Endothelial cell of umbilical vein (primary cell): Measurements from ENCODE around the gene WARS2. TPM values are rescaled to one million over a fixed set of nuclear protein-coding genes. Genes with fewer than 3 reads are reported as not detected.

Experiments
- BruUV-seq: library from RNA; stranded (reverse); fragments of 400-500 nt; replicated peaks from 2 replicates; lab custom pipeline; 2021; lab: Mats Ljungman, UMichigan
- CTCF ChIA-PET: fragments of 300-600, 350-600 bp; sonication (Branson Sonifier 250); formaldehyde crosslinking; loops from one replicate; lab custom pipeline; 2021; ENCODE audit warnings: antibody characterized with exemption, inconsistent platforms; lab: Charles Lee
- POLR2A ChIA-PET: fragments of 300-600, 350-600 bp; sonication (Branson Sonifier 250); formaldehyde crosslinking; loops from one replicate; lab custom pipeline; 2021; ENCODE audit warnings: antibody characterized with exemption, inconsistent platforms; lab: Charles Lee
- DNase-seq: peaks from one replicate; pipeline ENCODE4 v3.0.0-alpha.2; 2011; ENCODE audit warnings: low read depth, low spot score
- FAIRE-seq: peaks from 2 replicates; lab custom pipeline; 2011; peaks lifted over from hg19 to GRCh38; lab: Jason Lieb, UNC
- H2AFZ ChIP-seq: 2 replicates; pipeline ENCODE4 v1.6.0; 2012; ENCODE audit warnings: low read depth, low read length, control low read depth, inconsistent platforms
- H3K27ac ChIP-seq: 2 replicates; pipeline ENCODE4 v1.5.1; 2011; ENCODE audit warnings: low read depth, mild to moderate bottlenecking, control low read depth, low read length, moderate library complexity; ENCODE audit not compliant: insufficient read depth
- H3K27me3 ChIP-seq, 2 experiments: 2 replicates each; pipeline versions ENCODE4 v1.6.0 to v1.6.1; 2011; ENCODE audit warnings: low read length in 2 of 2, mixed read lengths in 1 of 2; ENCODE audit not compliant: control insufficient read depth in 2 of 2, insufficient read depth in 2 of 2
- H3K36me3 ChIP-seq, 2 experiments: 2 replicates in 1 of 2; 3 replicates in 1 of 2; pipeline ENCODE4 v1.5.1; 2011; ENCODE audit warnings: low read length in 2 of 2, mild to moderate bottlenecking in 1 of 2, moderate library complexity in 1 of 2; ENCODE audit not compliant: control insufficient read depth in 2 of 2, insufficient read depth in 2 of 2; ENCODE audit errors: extremely low read depth in 1 of 2
- H3K4me1 ChIP-seq: 3 replicates; pipeline ENCODE4 v1.5.1; 2011; ENCODE audit warnings: mild to moderate bottlenecking, low read length; ENCODE audit not compliant: control insufficient read depth, insufficient read depth; ENCODE audit errors: extremely low read depth
- H3K4me2 ChIP-seq: 2 replicates; pipeline ENCODE4 v1.6.1; 2011; ENCODE audit warnings: low read length, control low read depth, mixed read lengths; ENCODE audit not compliant: insufficient read depth
- H3K4me3 ChIP-seq, 3 experiments: fragments of 200-600 bp in 1 of 3; sonication (generic), shearing (Covaris generic) in 1 of 3; replicated peaks in 1 of 3; 2 replicates each; pipeline ENCODE4 v1.5.1; 2011 to 2016; ENCODE audit warnings: control low read depth in 3 of 3, low read length in 3 of 3, mild to moderate bottlenecking in 2 of 3, inconsistent platforms in 1 of 3, low read depth in 1 of 3, moderate library complexity in 1 of 3; ENCODE audit not compliant: insufficient read depth in 1 of 3
- H3K79me2 ChIP-seq: 2 replicates; pipeline ENCODE4 v1.6.0; 2012; ENCODE audit warnings: low read length, inconsistent platforms; ENCODE audit not compliant: control insufficient read depth, insufficient read depth
- H3K9ac ChIP-seq: replicated peaks from 2 replicates; pipeline ENCODE3; 2011; ENCODE audit warnings: low read length, control low read depth; ENCODE audit not compliant: insufficient read depth; ENCODE audit errors: extremely low read depth
- H3K9me1 ChIP-seq: replicated peaks from 3 replicates; pipeline ENCODE4 v1.6.0; 2011; ENCODE audit warnings: mild to moderate bottlenecking, low read length; ENCODE audit not compliant: control insufficient read depth, insufficient read depth; ENCODE audit errors: extremely low read depth
- H3K9me3 ChIP-seq: replicated peaks from 2 replicates; pipeline ENCODE4 v1.5.1; 2012; ENCODE audit warnings: low read length, inconsistent platforms; ENCODE audit not compliant: control insufficient read depth, insufficient read depth
- H4K20me1 ChIP-seq: replicated peaks from 2 replicates; pipeline ENCODE3; 2011; ENCODE audit warnings: mild to moderate bottlenecking, low read length; ENCODE audit not compliant: control insufficient read depth, insufficient read depth; ENCODE audit errors: extremely low read depth
- EZH2 ChIP-seq: IDR thresholded peaks from 2 replicates; pipeline ENCODE4 v1.6.1; 2012; ENCODE audit warnings: borderline replicate concordance, low read depth, mild to moderate bottlenecking, moderate library complexity, low read length, inconsistent platforms; ENCODE audit not compliant: severe bottlenecking
- FOS ChIP-seq: IDR thresholded peaks from 2 replicates; pipeline ENCODE4 v1.6.1; 2011; ENCODE audit warnings: mild to moderate bottlenecking, low read length, moderate library complexity, borderline replicate concordance; ENCODE audit not compliant: insufficient read depth
- GATA2 ChIP-seq: IDR thresholded peaks from 2 replicates; pipeline ENCODE4 v1.7.0; 2011; ENCODE audit warnings: low read depth, mild to moderate bottlenecking, moderate library complexity, mixed read lengths, low read length; ENCODE audit not compliant: insufficient read length, insufficient read depth
- JUN ChIP-seq: IDR thresholded peaks from 2 replicates; pipeline ENCODE4 v1.6.1; 2011; ENCODE audit warnings: borderline replicate concordance, low read depth; ENCODE audit not compliant: insufficient read length, insufficient read depth
- MYC ChIP-seq: IDR thresholded peaks from one replicate; pipeline ENCODE4 v1.6.1; 2011; ENCODE audit warnings: mild to moderate bottlenecking, low read depth, low read length
- POLR2A ChIP-seq: IDR thresholded peaks from 2 replicates; pipeline ENCODE4 v1.6.1; 2012; ENCODE audit warnings: low read depth, mild to moderate bottlenecking, control low read depth, low read length
- dilution Hi-C: fragments of 300-500 bp; cut with MboI; formaldehyde crosslinking; loops from one replicate; pipeline ENCODE4 v1.15.0; 2019; ENCODE audit warnings: low sequenced_read_pairs; ENCODE audit not compliant: extremely low pct_ligation_motif_present
- intact Hi-C: fragments of 100-400 bp; cut with micrococcal nuclease; formaldehyde crosslinking; loops from one replicate; pipeline ENCODE4 v1.10.0; 2022
- polyA plus RNA-seq, 4 experiments: library from polyadenylated mRNA; depleted of rRNA in 3 of 4; stranded (reverse) in 3 of 4; unstranded in 1 of 4; fragments of >200 nt; gene quantifications; 2 replicates each; pipeline versions ENCODE4 v1.2.1 to v1.2.3, GENCODE V29; 2011 to 2012; ENCODE audit warnings: missing spikeins in 1 of 4
- total RNA-seq: library from RNA; stranded (reverse); gene quantifications from 2 replicates; pipeline ENCODE4 v1.2.3, GENCODE V29; 2021
- TF ChIP-seq, protein P1 (sequence below): IDR thresholded peaks from 2 replicates; pipeline ENCODE4 v1.6.1; 2011; ENCODE audit not compliant: insufficient read depth, insufficient read length
- TF ChIP-seq, protein P2 (sequence below), 2 donors: IDR thresholded peaks; 1 replicate in 1 of 2; 2 replicates in 1 of 2; pipeline ENCODE4 v1.5.1; 2011; ENCODE audit warnings: low read length in 2 of 2, mild to moderate bottlenecking in 2 of 2, moderate library complexity in 2 of 2, control low read depth in 1 of 2, inconsistent platforms in 1 of 2, low read depth in 1 of 2; ENCODE audit not compliant: insufficient read depth in 1 of 2; ENCODE audit errors: extremely low read depth in 1 of 2

WARS2 gene
- total and polyA plus RNA-seq, 2 donors (not counting 3 experiments of a cell fraction or from before 2014, with no cell fraction given) = 5.9 to 11.8 TPM

DNA sequence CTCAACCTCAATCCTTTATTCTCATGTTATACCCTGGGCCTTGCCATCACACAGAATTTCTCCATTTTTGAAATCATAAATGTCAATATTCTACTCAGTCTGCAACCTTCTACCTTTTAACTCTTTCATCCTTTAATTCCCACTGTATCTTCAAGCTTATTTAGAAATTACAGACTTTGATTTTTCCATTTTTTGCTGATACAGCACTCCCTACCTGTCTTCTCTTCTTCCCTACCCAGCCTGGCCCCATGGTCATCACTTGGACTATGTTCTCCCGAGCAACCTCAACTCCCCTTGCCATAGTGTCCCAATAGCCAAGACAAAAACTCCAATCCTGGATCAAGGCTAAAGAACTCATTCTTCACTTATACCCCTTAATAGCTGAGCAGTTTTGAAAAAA, 14.6 kb downstream of the WARS2 start:
- no peaks in the 10 kb centered on the region for H3K9me1 ChIP-seq
- no peaks in the 10 kb centered on the region for H3K4me1 ChIP-seq
- H2AFZ ChIP-seq = no peak overlapping the region
- POLR2A ChIA-PET = no interaction called here
- no peaks in the 10 kb centered on the region for H3K79me2 ChIP-seq
- no peak overlapping the region for H3K9ac ChIP-seq
- no peaks in the 10 kb centered on the region for H3K9me3 ChIP-seq
- TF ChIP-seq GATA2 = no peak
- TF ChIP-seq, protein P1, sequence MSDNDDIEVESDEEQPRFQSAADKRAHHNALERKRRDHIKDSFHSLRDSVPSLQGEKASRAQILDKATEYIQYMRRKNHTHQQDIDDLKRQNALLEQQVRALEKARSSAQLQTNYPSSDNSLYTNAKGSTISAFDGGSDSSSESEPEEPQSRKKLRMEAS = no peak
- TF ChIP-seq FOS = no peak
- no peak for TF ChIP-seq EZH2
- TF ChIP-seq, protein P2, sequence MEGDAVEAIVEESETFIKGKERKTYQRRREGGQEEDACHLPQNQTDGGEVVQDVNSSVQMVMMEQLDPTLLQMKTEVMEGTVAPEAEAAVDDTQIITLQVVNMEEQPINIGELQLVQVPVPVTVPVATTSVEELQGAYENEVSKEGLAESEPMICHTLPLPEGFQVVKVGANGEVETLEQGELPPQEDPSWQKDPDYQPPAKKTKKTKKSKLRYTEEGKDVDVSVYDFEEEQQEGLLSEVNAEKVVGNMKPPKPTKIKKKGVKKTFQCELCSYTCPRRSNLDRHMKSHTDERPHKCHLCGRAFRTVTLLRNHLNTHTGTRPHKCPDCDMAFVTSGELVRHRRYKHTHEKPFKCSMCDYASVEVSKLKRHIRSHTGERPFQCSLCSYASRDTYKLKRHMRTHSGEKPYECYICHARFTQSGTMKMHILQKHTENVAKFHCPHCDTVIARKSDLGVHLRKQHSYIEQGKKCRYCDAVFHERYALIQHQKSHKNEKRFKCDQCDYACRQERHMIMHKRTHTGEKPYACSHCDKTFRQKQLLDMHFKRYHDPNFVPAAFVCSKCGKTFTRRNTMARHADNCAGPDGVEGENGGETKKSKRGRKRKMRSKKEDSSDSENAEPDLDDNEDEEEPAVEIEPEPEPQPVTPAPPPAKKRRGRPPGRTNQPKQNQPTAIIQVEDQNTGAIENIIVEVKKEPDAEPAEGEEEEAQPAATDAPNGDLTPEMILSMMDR (IDR thresholded peaks at IDR 0.05; ENCODE audit: extremely low read depth in 1 of 2, insufficient read depth in 1 of 2, low read depth in 1 of 2, low read length in 2 of 2) = no peak
- no peak for TF ChIP-seq JUN
- TF ChIP-seq POLR2A = no peak
- TF ChIP-seq MYC = no peak
- H3K4me3 ChIP-seq = no peak overlapping the region
- no peak for FAIRE-seq
- intact Hi-C loops = no loop called here
- H3K27ac ChIP-seq = no peak overlapping the region
- no peaks in the 10 kb centered on the region for H3K27me3 ChIP-seq
- CTCF ChIA-PET = interaction anchor here (0.6 kb wide), 1 partner anchor 9 kb away, joined by 4 read pairs; no protein-coding TSS in a partner anchor
- no peak for DNase-seq
- H3K36me3 ChIP-seq = no peaks in the 10 kb centered on the region
- H4K20me1 ChIP-seq = no peaks in the 10 kb centered on the region
- H3K4me2 ChIP-seq = no peak overlapping the region
- BruUV-seq = no TSS peak
- dilution Hi-C loops = no loop called here
